HT-29 (cell line): ENCODE measurements around the gene COL5A2. TPM values are rescaled to one million over a fixed set of nuclear protein-coding genes. Genes with fewer than 3 reads are reported as not detected.

Experiments used
- DNase-seq: peaks from one replicate; pipeline ENCODE4 v3.0.0-alpha.2; 2015; ENCODE audit warnings: low spot score
- small RNA-seq: library from RNA; depleted of rRNA; stranded (forward); fragments of <200 nt; gene quantifications from one replicate; pipeline ENCODE3, GENCODE V24; 2014
- total RNA-seq: library from RNA; depleted of rRNA; stranded (reverse); fragments of >200 nt; shearing (Covaris generic); gene quantifications from 2 replicates; pipeline ENCODE4 v1.2.3, GENCODE V29; 2014; rRNA removed

The COL5A2 gene
- total RNA-seq, 1 experiment from 2014 or later = not detected

- DNase-seq = peak; percentile 33
Measured at GRCh38 chr2:189002079-189002478, 177.5 kb downstream of the COL5A2 start.

GRCh38 chr2:189000221-189000620, 179.3 kb downstream of the COL5A2 start:
- no peak for DNase-seq

GRCh38 chr2:188997263-188997662, 182.3 kb downstream of the COL5A2 start:
- no peak for DNase-seq

GRCh38 chr2:188993247-188993646, 186.3 kb downstream of the COL5A2 start:
- no peak for DNase-seq

- DNase-seq = no peak
Measured at GRCh38 chr2:188986839-188987238, 192.7 kb downstream of the COL5A2 start.

GRCh38 chr2:188984680-188985079, 194.9 kb downstream of the COL5A2 start:
- DNase-seq = no peak

GRCh38 chr2:188984065-188984491, 195.5 kb downstream of the COL5A2 start:
- DNase-seq = no peak

- DNase-seq = peak; percentile 28
Measured at GRCh38 chr2:188983427-188984064, 196.0 kb downstream of the COL5A2 start.

Small RNAs within 50 kb of the gene (small RNA-seq; reads per million reads assigned to genes)
- gene MIR3129 = not detected

Other genes with a start within 250 kb of the COL5A2 start
- gene COL3A1, start 205.4 kb downstream of the COL5A2 start, total RNA-seq = not detected in 2 replicates